HepG2 (cell line): Measurements from ENCODE around the gene TPPP2. TPM values are rescaled to one million over a fixed set of nuclear protein-coding genes. Genes with fewer than 3 reads are reported as not detected.

Experiments
- CBFB ChIP-seq: sonication (generic); formaldehyde crosslinking; IDR thresholded peaks from 2 replicates; pipeline ENCODE4 v1.4.0; 2020; ENCODE audit warnings: missing genetic modification reagents
- CCAR2 ChIP-seq: fragments of 200-400 bp; formaldehyde crosslinking; optimal IDR thresholded peaks from 2 replicates; pipeline ENCODE3; 2018; ENCODE audit warnings: low read depth, mild to moderate bottlenecking, low read length, moderate library complexity
- FOSL1 ChIP-seq: sonication (generic); formaldehyde crosslinking; IDR thresholded peaks from 2 replicates; pipeline ENCODE4 v1.9.0; 2021; ENCODE audit warnings: missing genetic modification reagents, borderline replicate concordance
- IRX3 ChIP-seq: sonication (generic); formaldehyde crosslinking; IDR thresholded peaks from 2 replicates; pipeline ENCODE4 v1.8.1; 2023; ENCODE audit warnings: mild to moderate bottlenecking, low read depth, missing genetic modification reagents, borderline replicate concordance
- KAT8 ChIP-seq: IDR thresholded peaks from 2 replicates; pipeline ENCODE4 v1.6.1; 2016; ENCODE audit warnings: missing genetic modification reagents, missing compliant biosample characterization
- KDM5B ChIP-seq: sonication (generic); formaldehyde crosslinking; IDR thresholded peaks from 2 replicates; pipeline ENCODE4 v1.4.0; 2020; ENCODE audit warnings: missing genetic modification reagents, mild to moderate bottlenecking, borderline replicate concordance
- MAF1 ChIP-seq: sonication (generic); formaldehyde crosslinking; IDR thresholded peaks from 2 replicates; pipeline ENCODE4 v1.5.0; 2020; ENCODE audit warnings: missing genetic modification reagents, borderline replicate concordance
- MEIS2 ChIP-seq: sonication (generic); formaldehyde crosslinking; IDR thresholded peaks from 2 replicates; pipeline ENCODE4 v1.9.0; 2021; ENCODE audit warnings: mild to moderate bottlenecking, missing genetic modification reagents
- MYC ChIP-seq: sonication (generic); formaldehyde crosslinking; IDR thresholded peaks from 2 replicates; pipeline ENCODE4 v1.9.0; 2021; ENCODE audit warnings: missing genetic modification reagents, borderline replicate concordance
- PHF21A ChIP-seq: sonication (generic); formaldehyde crosslinking; IDR thresholded peaks from 2 replicates; pipeline ENCODE4 v1.5.0; 2020; ENCODE audit warnings: mild to moderate bottlenecking, missing genetic modification reagents
- RBM39 ChIP-seq: fragments of 200-400 bp; formaldehyde crosslinking; IDR thresholded peaks from one replicate; pipeline ENCODE4 v1.6.1; 2018; ENCODE audit warnings: antibody characterized with exemption, mild to moderate bottlenecking, low read depth, low read length; ENCODE audit not compliant: poor library complexity, severe bottlenecking
- SAP130 ChIP-seq: IDR thresholded peaks from 2 replicates; pipeline ENCODE4 v1.6.1; 2016; ENCODE audit warnings: low read depth
- SRSF1 ChIP-seq: fragments of 200-400 bp; formaldehyde crosslinking; optimal IDR thresholded peaks from 2 replicates; pipeline ENCODE3; 2017; ENCODE audit warnings: mild to moderate bottlenecking, low read depth, low read length, moderate library complexity
- ZBTB7B ChIP-seq: sonication (generic); formaldehyde crosslinking; IDR thresholded peaks from 2 replicates; pipeline ENCODE4 v1.4.0; 2020; ENCODE audit warnings: missing genetic modification reagents
- ZNF124 ChIP-seq: sonication (generic); formaldehyde crosslinking; IDR thresholded peaks from 2 replicates; pipeline ENCODE4 v1.4.0; 2020; ENCODE audit warnings: missing genetic modification reagents
- ZNF441 ChIP-seq: sonication (generic); formaldehyde crosslinking; IDR thresholded peaks from 2 replicates; pipeline ENCODE4 v1.7.0; 2021; ENCODE audit warnings: missing genetic modification reagents, borderline replicate concordance
- ZNF570 ChIP-seq: sonication (generic); formaldehyde crosslinking; IDR thresholded peaks from 2 replicates; pipeline ENCODE4 v1.4.0; 2020; ENCODE audit warnings: mild to moderate bottlenecking, missing genetic modification reagents, borderline replicate concordance
- ZNF703 ChIP-seq: sonication (generic); formaldehyde crosslinking; IDR thresholded peaks from 2 replicates; pipeline ENCODE4 v1.5.1; 2020; ENCODE audit warnings: missing genetic modification reagents, mild to moderate bottlenecking, moderate library complexity, borderline replicate concordance
- polyA plus RNA-seq, 8 experiments: library from polyadenylated mRNA; depleted of rRNA in 3 of 8; stranded (reverse) in 7 of 8; unstranded in 1 of 8; fragments of >200 nt; fragmentation: Illumina TruSeq in 4 of 8; extraction: Trizol in 4 of 8; gene quantifications; 2 replicates each; pipeline versions ENCODE4 v1.2.1 to v1.2.3, GENCODE V29; 2011 to 2016; ENCODE audit warnings: low read depth in 4 of 8, missing spikeins in 1 of 8, mixed read lengths in 1 of 8; ENCODE audit not compliant: insufficient read depth in 1 of 8
- total RNA-seq, 5 experiments: library from RNA; depleted of rRNA; stranded (reverse); fragments of >200 nt; fragmentation: Illumina TruSeq; extraction: Trizol; gene quantifications; 2 replicates each; pipeline ENCODE4 v1.2.3, GENCODE V29; 2016; ENCODE audit warnings: low read depth in 1 of 5
- TF ChIP-seq, protein P1 (sequence below): sonication (generic); formaldehyde crosslinking; IDR thresholded peaks from 2 replicates; pipeline ENCODE4 v1.5.0; 2020; ENCODE audit warnings: missing genetic modification reagents
- TF ChIP-seq, protein P2 (sequence below): sonication (generic); formaldehyde crosslinking; IDR thresholded peaks from 2 replicates; pipeline ENCODE4 v1.4.0; 2020; ENCODE audit warnings: missing genetic modification reagents
- TF ChIP-seq, protein P3 (sequence below): sonication (generic); formaldehyde crosslinking; conservative IDR thresholded peaks from 2 replicates; pipeline ENCODE4 v1.4.0; 2020; ENCODE audit warnings: mild to moderate bottlenecking, missing genetic modification reagents, moderate library complexity
- TF ChIP-seq, protein P4 (sequence below): sonication (generic); formaldehyde crosslinking; IDR thresholded peaks from 2 replicates; pipeline ENCODE4 v1.5.0; 2020; ENCODE audit warnings: missing genetic modification reagents

Gene TPPP2
- total and polyA plus RNA-seq, 2 of the 13 experiments (the other 11 are each of a cell fraction or from before 2014, with no cell fraction given) = 0.58 to 4.2 TPM

DNA sequence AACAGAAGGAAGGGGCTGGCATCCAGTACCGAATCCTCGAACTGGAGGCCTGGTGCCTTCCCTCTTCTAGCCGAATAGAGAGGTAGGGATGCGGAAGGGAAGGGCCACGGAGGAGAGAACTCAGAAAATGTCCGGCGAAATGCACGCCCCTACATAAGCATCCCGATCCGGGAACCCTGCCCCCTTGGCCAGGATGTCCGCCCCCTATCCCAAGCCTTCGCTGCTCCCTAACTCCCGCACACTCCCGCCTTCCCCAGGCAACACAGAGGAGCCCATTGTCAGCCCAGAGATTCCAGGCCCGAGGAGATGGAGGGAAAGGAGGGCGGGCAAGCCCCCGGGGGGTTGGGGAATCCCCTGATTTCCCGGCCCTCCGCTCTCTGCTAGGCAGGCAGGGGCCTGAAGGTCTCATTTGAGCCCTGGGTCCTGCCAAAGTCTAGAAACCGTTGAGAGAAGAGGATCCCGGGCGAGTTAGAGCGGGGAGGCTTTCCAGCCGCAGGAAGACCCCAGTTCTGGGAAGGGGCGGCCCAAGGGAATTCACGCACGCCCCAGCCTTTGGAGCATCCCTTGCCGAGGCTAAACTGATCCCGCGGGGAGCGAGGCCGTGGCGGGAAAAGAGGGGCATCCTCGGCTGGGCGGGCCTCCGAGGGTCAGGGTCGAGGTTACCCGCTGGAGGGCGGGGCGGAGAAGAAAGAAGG lies 39.5 kb downstream of the TPPP2 start (continued):
- TF ChIP-seq, protein P1, sequence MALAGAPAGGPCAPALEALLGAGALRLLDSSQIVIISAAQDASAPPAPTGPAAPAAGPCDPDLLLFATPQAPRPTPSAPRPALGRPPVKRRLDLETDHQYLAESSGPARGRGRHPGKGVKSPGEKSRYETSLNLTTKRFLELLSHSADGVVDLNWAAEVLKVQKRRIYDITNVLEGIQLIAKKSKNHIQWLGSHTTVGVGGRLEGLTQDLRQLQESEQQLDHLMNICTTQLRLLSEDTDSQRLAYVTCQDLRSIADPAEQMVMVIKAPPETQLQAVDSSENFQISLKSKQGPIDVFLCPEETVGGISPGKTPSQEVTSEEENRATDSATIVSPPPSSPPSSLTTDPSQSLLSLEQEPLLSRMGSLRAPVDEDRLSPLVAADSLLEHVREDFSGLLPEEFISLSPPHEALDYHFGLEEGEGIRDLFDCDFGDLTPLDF (CRISPR knock-in tag) = peak; percentile 91
- TF ChIP-seq MYC (peak; percentile 34; the same call in 1 of the 2 replicates), SAP130 (CRISPR knock-in tag) (peak; percentile 45), ZBTB7B (CRISPR knock-in tag) (peak; percentile 44; the same call in 1 of the 2 replicates), ZNF703 (0 out of 2 replicates have a peak, but pooled peaks have one; percentile 90), CBFB (CRISPR knock-in tag) (peak; percentile 16; the same call in 1 of the 2 replicates), PHF21A (peak; percentile 77), IRX3 (CRISPR knock-in tag) (no peak), ZNF441 (CRISPR knock-in tag) (no peak), ZNF124 (CRISPR knock-in tag) (peak; percentile 84; the same call in 1 of the 2 replicates), CCAR2 (no peak), SRSF1 (peak; percentile 38), RBM39 (peak; percentile 85), MEIS2 (CRISPR knock-in tag) (peak; percentile 66; the same call in 1 of the 2 replicates), MAF1 (no peak), KAT8 (CRISPR knock-in tag) (no peak; the same call in 1 of the 2 replicates), KDM5B (CRISPR knock-in tag) (0 out of 2 replicates have a peak, but pooled peaks have one; percentile 17), FOSL1 (no peak), ZNF570 (CRISPR knock-in tag) (0 out of 2 replicates have a peak, but pooled peaks have one; percentile 23)
- TF ChIP-seq, protein P2, sequence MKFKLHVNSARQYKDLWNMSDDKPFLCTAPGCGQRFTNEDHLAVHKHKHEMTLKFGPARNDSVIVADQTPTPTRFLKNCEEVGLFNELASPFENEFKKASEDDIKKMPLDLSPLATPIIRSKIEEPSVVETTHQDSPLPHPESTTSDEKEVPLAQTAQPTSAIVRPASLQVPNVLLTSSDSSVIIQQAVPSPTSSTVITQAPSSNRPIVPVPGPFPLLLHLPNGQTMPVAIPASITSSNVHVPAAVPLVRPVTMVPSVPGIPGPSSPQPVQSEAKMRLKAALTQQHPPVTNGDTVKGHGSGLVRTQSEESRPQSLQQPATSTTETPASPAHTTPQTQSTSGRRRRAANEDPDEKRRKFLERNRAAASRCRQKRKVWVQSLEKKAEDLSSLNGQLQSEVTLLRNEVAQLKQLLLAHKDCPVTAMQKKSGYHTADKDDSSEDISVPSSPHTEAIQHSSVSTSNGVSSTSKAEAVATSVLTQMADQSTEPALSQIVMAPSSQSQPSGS (CRISPR knock-in tag) = peak; percentile 29; the same call in 1 of the 2 replicates
- TF ChIP-seq, protein P3, sequence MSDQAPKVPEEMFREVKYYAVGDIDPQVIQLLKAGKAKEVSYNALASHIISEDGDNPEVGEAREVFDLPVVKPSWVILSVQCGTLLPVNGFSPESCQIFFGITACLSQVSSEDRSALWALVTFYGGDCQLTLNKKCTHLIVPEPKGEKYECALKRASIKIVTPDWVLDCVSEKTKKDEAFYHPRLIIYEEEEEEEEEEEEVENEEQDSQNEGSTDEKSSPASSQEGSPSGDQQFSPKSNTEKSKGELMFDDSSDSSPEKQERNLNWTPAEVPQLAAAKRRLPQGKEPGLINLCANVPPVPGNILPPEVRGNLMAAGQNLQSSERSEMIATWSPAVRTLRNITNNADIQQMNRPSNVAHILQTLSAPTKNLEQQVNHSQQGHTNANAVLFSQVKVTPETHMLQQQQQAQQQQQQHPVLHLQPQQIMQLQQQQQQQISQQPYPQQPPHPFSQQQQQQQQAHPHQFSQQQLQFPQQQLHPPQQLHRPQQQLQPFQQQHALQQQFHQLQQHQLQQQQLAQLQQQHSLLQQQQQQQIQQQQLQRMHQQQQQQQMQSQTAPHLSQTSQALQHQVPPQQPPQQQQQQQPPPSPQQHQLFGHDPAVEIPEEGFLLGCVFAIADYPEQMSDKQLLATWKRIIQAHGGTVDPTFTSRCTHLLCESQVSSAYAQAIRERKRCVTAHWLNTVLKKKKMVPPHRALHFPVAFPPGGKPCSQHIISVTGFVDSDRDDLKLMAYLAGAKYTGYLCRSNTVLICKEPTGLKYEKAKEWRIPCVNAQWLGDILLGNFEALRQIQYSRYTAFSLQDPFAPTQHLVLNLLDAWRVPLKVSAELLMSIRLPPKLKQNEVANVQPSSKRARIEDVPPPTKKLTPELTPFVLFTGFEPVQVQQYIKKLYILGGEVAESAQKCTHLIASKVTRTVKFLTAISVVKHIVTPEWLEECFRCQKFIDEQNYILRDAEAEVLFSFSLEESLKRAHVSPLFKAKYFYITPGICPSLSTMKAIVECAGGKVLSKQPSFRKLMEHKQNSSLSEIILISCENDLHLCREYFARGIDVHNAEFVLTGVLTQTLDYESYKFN (CRISPR knock-in tag) = peak; percentile 68
- TF ChIP-seq, protein P4, sequence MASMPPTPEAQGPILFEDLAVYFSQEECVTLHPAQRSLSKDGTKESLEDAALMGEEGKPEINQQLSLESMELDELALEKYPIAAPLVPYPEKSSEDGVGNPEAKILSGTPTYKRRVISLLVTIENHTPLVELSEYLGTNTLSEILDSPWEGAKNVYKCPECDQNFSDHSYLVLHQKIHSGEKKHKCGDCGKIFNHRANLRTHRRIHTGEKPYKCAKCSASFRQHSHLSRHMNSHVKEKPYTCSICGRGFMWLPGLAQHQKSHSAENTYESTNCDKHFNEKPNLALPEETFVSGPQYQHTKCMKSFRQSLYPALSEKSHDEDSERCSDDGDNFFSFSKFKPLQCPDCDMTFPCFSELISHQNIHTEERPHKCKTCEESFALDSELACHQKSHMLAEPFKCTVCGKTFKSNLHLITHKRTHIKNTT = no peak
